Adrenal gland (tissue), 12 donors: ENCODE measurements around the gene AQP10. TPM values are rescaled to one million over a fixed set of nuclear protein-coding genes. Genes with fewer than 3 reads are reported as not detected.
"Not testable (repeated sequence)": the region's sequence is repeated elsewhere in the genome, so short reads cannot be mapped to it uniquely, and the experiment has no call there.

Experiments used
- DNase-seq, 7 donors: peaks; one replicate each; pipeline ENCODE4 v3.0.0-alpha.2; 2019 to 2020
- H3K27ac ChIP-seq, 5 donors: fragments of 200-600 bp; sonication (generic) in 4 of 5; 1 replicate in 3 of 5; 2 replicates in 2 of 5; pipeline versions ENCODE4 v1.5.1 to v1.8.0; 2016 to 2020; ENCODE audit warnings: mild to moderate bottlenecking in 1 of 5
- H3K27me3 ChIP-seq: fragments of 200-600 bp; 2 replicates; pipeline ENCODE4 v1.8.0; 2021
- H3K36me3 ChIP-seq, 2 donors: fragments of 200-600 bp; replicated peaks in 1 of 2; 1 replicate in 1 of 2; 2 replicates in 1 of 2; pipeline versions ENCODE4 v1.5.1 to v1.8.0; 2018 to 2022
- H3K4me1 ChIP-seq, 2 donors: fragments of 200-600 bp; replicated peaks in 1 of 2; 1 replicate in 1 of 2; 2 replicates in 1 of 2; pipeline versions ENCODE4 v1.5.1 to v1.8.0; 2018 to 2021
- H3K4me3 ChIP-seq, 4 donors: fragments of 200-600 bp; sonication (generic) in 3 of 4; one replicate each; pipeline ENCODE4 v1.5.1; 2016 to 2018
- H3K9me3 ChIP-seq, 3 donors: fragments of 200-600 bp; sonication (generic) in 1 of 3; replicated peaks in 1 of 3; 1 replicate in 2 of 3; 2 replicates in 1 of 3; pipeline versions ENCODE4 v1.5.1 to v1.8.0; 2016 to 2021
- POLR2A ChIP-seq, 2 donors: fragments of 450-650 bp; IDR thresholded peaks; one replicate each; pipeline ENCODE4 v1.6.1; 2017; ENCODE audit warnings: antibody characterized with exemption in 2 of 2, mild to moderate bottlenecking in 2 of 2, moderate library complexity in 1 of 2
- WGBS, 4 donors: extraction: QIAGEN DNeasy Blood & Tissue Kit in 2 of 4; methylation state at CpG; one replicate each; pipeline versions ENCODE4 v1.1.5 to v1.1.7; 2013 to 2017; 5-methylcytosine and 5-hydroxymethylcytosine counted together
- intact Hi-C, 2 donors: fragments of 100-400 bp; cut with DNase I; formaldehyde crosslinking; loops; one replicate each; pipeline versions ENCODE4 v1.14.1 to v1.15.0; 2022 to 2023
- polyA plus RNA-seq, 3 donors: library from polyadenylated mRNA; stranded (reverse); fragments of 200-250 nt in 2 of 3; fragments of 350-450 nt in 1 of 3; fragmentation: Illumina TruSeq in 1 of 3; extraction: RNeasy Lipid Tissue Mini Kit (QIAGEN cat#74804) in 1 of 3; gene quantifications; one replicate each; pipeline ENCODE4 v1.2.3, GENCODE V29; 2013 to 2014
- small RNA-seq, 2 donors: library from RNA; depleted of rRNA; stranded (forward); fragments of <200 nt; gene quantifications; one replicate each; pipeline ENCODE3, GENCODE V24; 2016
- total RNA-seq, 9 donors: library from RNA; depleted of rRNA in 4 of 9; stranded (reverse); fragments of >200 nt in 4 of 9; fragments of 120-200 nt in 1 of 9; fragmentation: NEBNext Ultra II Directional in 1 of 9; extraction: Animal tissue kit (Norgen Biotek cat#: 25700) in 1 of 9; gene quantifications; one replicate each; pipeline versions ENCODE4 v1.1.0 to v1.2.4, GENCODE V29; 2013 to 2023
- TF ChIP-seq, protein P1 (sequence below), 6 experiments: fragments of 450-650 bp in 4 of 6; fragments of 200-600 bp in 2 of 6; sonication (generic) in 1 of 6; IDR thresholded peaks; 1 replicate in 5 of 6; 2 replicates in 1 of 6; pipeline versions ENCODE4 v1.5.1 to v1.8.0; 2016 to 2021; ENCODE audit warnings: antibody characterized with exemption in 6 of 6, mild to moderate bottlenecking in 2 of 6, moderate library complexity in 1 of 6
- donor health status: healthy with polysubstance abuse.
- donor health status: Bipolar disorder and iron deficiency.
- donor health status: DM: yes; HTN: yes; CAD: no.
- donor health status: DM: no; HTN: no; CAD: no.
- donor health status: DM: no; HTN: no; CAD: no.
- donor health status: DM: yes; HTN: yes; CAD: no.

AQP10 gene
- total and polyA plus RNA-seq, 12 donors, result 0.06 TPM; not detected in 11

DNA sequence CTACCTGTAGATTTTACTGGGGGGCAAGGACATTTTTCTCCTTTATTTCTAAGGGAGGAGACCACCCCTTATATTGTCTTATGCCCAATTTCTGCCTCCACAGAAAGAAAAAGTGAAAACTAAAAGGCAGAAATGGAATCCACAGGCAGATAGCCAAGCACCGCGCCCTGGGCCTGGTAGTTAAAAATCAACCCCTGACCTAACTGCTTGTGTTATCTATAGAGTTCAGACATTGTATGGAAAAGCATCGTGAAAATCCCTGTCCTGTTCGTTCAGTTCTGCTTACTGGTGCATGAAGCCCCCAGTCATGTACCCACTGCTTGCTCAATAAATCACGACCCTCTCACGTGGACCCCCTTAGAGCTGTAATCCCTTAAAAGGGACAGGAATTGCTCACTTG lies 50.5 kb downstream of the AQP10 start:
- DNase-seq, result no peak
- intact Hi-C loops, result no loop called here
- no peaks in the 10 kb centered on the region for H3K9me3 ChIP-seq
- no peaks in the 10 kb centered on the region for H3K36me3 ChIP-seq
- H3K27ac ChIP-seq, result no peak overlapping the region
- no peak overlapping the region for H3K4me3 ChIP-seq
- 80 to 92% (median 87%) methylated on average over 6 of the region's 6 CpGs for WGBS, 4 donors
- no peaks in the 10 kb centered on the region for H3K4me1 ChIP-seq
- no peaks in the 10 kb centered on the region for H3K27me3 ChIP-seq
- TF ChIP-seq POLR2A (IDR thresholded peaks at IDR 0.05), result no peak
- TF ChIP-seq, protein P1, sequence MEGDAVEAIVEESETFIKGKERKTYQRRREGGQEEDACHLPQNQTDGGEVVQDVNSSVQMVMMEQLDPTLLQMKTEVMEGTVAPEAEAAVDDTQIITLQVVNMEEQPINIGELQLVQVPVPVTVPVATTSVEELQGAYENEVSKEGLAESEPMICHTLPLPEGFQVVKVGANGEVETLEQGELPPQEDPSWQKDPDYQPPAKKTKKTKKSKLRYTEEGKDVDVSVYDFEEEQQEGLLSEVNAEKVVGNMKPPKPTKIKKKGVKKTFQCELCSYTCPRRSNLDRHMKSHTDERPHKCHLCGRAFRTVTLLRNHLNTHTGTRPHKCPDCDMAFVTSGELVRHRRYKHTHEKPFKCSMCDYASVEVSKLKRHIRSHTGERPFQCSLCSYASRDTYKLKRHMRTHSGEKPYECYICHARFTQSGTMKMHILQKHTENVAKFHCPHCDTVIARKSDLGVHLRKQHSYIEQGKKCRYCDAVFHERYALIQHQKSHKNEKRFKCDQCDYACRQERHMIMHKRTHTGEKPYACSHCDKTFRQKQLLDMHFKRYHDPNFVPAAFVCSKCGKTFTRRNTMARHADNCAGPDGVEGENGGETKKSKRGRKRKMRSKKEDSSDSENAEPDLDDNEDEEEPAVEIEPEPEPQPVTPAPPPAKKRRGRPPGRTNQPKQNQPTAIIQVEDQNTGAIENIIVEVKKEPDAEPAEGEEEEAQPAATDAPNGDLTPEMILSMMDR (IDR thresholded peaks at IDR 0.05), result no peak

DNA sequence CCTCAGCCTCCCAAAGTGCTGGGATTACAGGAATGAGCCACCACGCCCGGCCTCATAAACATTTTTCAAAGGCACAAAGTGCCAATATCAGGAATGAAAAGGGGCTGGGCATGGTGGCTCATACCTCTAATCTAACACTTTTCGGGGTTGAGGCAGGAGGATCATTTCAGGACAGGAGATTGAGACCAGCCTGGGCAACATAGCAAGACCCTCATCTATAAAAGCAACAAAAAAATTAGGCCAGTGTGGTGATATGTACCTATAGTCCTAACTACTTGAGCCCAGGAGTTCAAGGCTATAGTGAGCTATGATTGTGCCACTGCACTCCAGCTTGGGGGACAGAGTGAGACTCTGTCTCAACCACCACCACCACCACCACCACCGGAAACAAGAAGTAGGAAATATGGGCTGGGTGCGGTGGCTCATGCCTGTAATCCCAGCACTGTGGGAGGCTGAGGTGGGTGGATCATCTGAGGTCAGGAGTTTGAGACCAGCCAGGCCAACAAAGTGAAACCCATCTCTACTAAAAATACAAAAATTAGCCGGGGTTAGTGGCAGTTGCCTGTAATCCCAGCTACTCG lies 53.0 kb downstream of the AQP10 start:
- 76 to 85% (median 83%) methylated on average over 7 of the region's 7 CpGs for WGBS, 4 donors
- intact Hi-C loops, result not testable (repeated sequence)

More for the DNA sequence above, 53.0 kb downstream of the AQP10 start:
- H3K36me3 ChIP-seq, H3K9me3 ChIP-seq, DNase-seq, H3K27me3 ChIP-seq, H3K4me1 ChIP-seq, H3K4me3 ChIP-seq, H3K27ac ChIP-seq: not testable (repeated sequence)

Small RNAs within 50 kb of the gene (small RNA-seq; reads per million reads assigned to genes)
- gene RF00273 (0 reads per million in 2 donors), gene RNU6-121P (0 reads per million in 2 donors), gene RNU6-239P (0 reads per million in 2 donors), gene RNU7-57P (0 reads per million in 2 donors)

Other genes starting within 250 kb of the AQP10 start
- under 1 TPM in 4 of 9 donors, not detected in 5; 0.04 to 0.07 (median 0.06) TPM for gene NUP210L, start 166.0 kb upstream of the AQP10 start, total RNA-seq
- gene NUP210L, start 166.0 kb upstream of the AQP10 start, polyA plus RNA-seq, result under 1 TPM in 1 of 3 donors, not detected in 2; 0.03 TPM
- gene TPM3, start 129.0 kb upstream of the AQP10 start, total RNA-seq, result 100 to 1,000 TPM; 246 to 357 (median 272) TPM
- gene TPM3, start 129.0 kb upstream of the AQP10 start, polyA plus RNA-seq, result 100 to 1,000 TPM; 104 to 465 (median 111) TPM
- not detected for gene CFAP141, start 114.8 kb upstream of the AQP10 start, total RNA-seq
- under 1 TPM in 1 of 3 donors, not detected in 2; 0.51 TPM for gene CFAP141, start 114.8 kb upstream of the AQP10 start, polyA plus RNA-seq
- 100 to 1,000 TPM in 4 of 9 donors, 10 to 100 TPM in 5; 51.0 to 152 (median 78.7) TPM for gene UBAP2L, start 100.1 kb upstream of the AQP10 start, total RNA-seq
- gene UBAP2L, start 100.1 kb upstream of the AQP10 start, polyA plus RNA-seq, result 100 to 1,000 TPM in 2 of 3 donors, 10 to 100 TPM in 1; 88.9 to 185 (median 101) TPM
- 100 to 1,000 TPM in 3 of 9 donors, 10 to 100 TPM in 6; 80.7 to 121 (median 98.1) TPM for gene HAX1, start 48.5 kb upstream of the AQP10 start, total RNA-seq
- gene HAX1, start 48.5 kb upstream of the AQP10 start, polyA plus RNA-seq, result 100 to 1,000 TPM; 180 to 243 (median 182) TPM
- gene ATP8B2, start 4.4 kb downstream of the AQP10 start, total RNA-seq, result 10 to 100 TPM; 17.1 to 80.8 (median 26.1) TPM
- 10 to 100 TPM in 2 of 3 donors, 1 to 10 TPM in 1; 9.9 to 15.4 (median 11.6) TPM for gene ATP8B2, start 4.4 kb downstream of the AQP10 start, polyA plus RNA-seq
- 10 to 100 TPM in 8 of 9 donors, 1 to 10 TPM in 1; 6.5 to 43.0 (median 23.2) TPM for gene IL6R, start 84.2 kb downstream of the AQP10 start, total RNA-seq
- gene IL6R, start 84.2 kb downstream of the AQP10 start, polyA plus RNA-seq, result 1 to 10 TPM; 4.4 to 5.4 (median 5.3) TPM
- 1 to 10 TPM in 6 of 9 donors, under 1 TPM in 2, not detected in 1; 0.55 to 7.5 (median 2.6) TPM for gene TDRD10, start 181.1 kb downstream of the AQP10 start, total RNA-seq
- 10 to 100 TPM in 2 of 3 donors, 1 to 10 TPM in 1; 1.3 to 24.9 (median 22.8) TPM for gene TDRD10, start 181.1 kb downstream of the AQP10 start, polyA plus RNA-seq
- 10 to 100 TPM in 8 of 9 donors, 1 to 10 TPM in 1; 6.4 to 30.7 (median 18.3) TPM for gene SHE, start 181.3 kb downstream of the AQP10 start, total RNA-seq
- 10 to 100 TPM; 11.4 to 14.7 (median 12.7) TPM for gene SHE, start 181.3 kb downstream of the AQP10 start, polyA plus RNA-seq
- 100 to 1,000 TPM in 2 of 9 donors, 10 to 100 TPM in 7; 15.7 to 102 (median 38.1) TPM for gene UBE2Q1, start 237.6 kb downstream of the AQP10 start, total RNA-seq
- gene UBE2Q1, start 237.6 kb downstream of the AQP10 start, polyA plus RNA-seq, result 10 to 100 TPM; 31.1 to 83.8 (median 33.2) TPM
- gene CHRNB2, start 246.7 kb downstream of the AQP10 start, total RNA-seq, result 1 to 10 TPM in 3 of 9 donors, under 1 TPM in 6; 0.06 to 2.2 (median 0.54) TPM
- gene CHRNB2, start 246.7 kb downstream of the AQP10 start, polyA plus RNA-seq, result 1 to 10 TPM in 2 of 3 donors, under 1 TPM in 1; 0.37 to 1.9 (median 1.6) TPM